Activated CD4-positive, alpha-beta T cell treated with anti-CD3 and anti-CD28 coated beads, Interleukin-2, Interleukin-6, amounts not matched to agents 100 ng/mL and 50 ng/mL, durations not matched to agents 16 hours and 8 hours (primary cell): Measurements from ENCODE around the gene MEN1.

Experiments used
- DNase-seq: peaks from one replicate; pipeline ENCODE4 v3.0.0-alpha.2; 2020

MEN1 gene

GRCh38 chr11:64759722-64760719 is 50.3 kb downstream of the MEN1 start, which contains the start of gene PYGM:
TSS of gene PYGM (minus strand) at chr11:64759974. CDS start at chr11:64759898, 76 bp downstream.
- DNase-seq = no peak

- DNase-seq = no peak
Observed at GRCh38 chr11:64759131-64759721, 51.1 kb downstream of the MEN1 start.

- no peak for DNase-seq
Observed at GRCh38 chr11:64758330-64759079, 51.8 kb downstream of the MEN1 start.

- no peak for DNase-seq
Observed at GRCh38 chr11:64757549-64758329, 52.6 kb downstream of the MEN1 start.

GRCh38 chr11:64755681-64756361 is 54.5 kb downstream of the MEN1 start:
- no peak for DNase-seq

GRCh38 chr11:64754919-64755662 is 55.3 kb downstream of the MEN1 start:
- DNase-seq = no peak

- DNase-seq = no peak
Observed at GRCh38 chr11:64754124-64754918, 56.0 kb downstream of the MEN1 start.
